Limb (tissue), 2 donors: ENCODE results near the gene ZDHHC14.

ENCODE experiments used
- DNase-seq, 2 donors: peaks; one replicate each; pipeline ENCODE4 v3.0.0-alpha.2; 2016; ENCODE audit errors: extremely low spot score in 2 of 2

ZDHHC14 gene

GRCh38 chr6:157516319-157517026 is 135.5 kb downstream of the ZDHHC14 start:
- no peak for DNase-seq

DNA sequence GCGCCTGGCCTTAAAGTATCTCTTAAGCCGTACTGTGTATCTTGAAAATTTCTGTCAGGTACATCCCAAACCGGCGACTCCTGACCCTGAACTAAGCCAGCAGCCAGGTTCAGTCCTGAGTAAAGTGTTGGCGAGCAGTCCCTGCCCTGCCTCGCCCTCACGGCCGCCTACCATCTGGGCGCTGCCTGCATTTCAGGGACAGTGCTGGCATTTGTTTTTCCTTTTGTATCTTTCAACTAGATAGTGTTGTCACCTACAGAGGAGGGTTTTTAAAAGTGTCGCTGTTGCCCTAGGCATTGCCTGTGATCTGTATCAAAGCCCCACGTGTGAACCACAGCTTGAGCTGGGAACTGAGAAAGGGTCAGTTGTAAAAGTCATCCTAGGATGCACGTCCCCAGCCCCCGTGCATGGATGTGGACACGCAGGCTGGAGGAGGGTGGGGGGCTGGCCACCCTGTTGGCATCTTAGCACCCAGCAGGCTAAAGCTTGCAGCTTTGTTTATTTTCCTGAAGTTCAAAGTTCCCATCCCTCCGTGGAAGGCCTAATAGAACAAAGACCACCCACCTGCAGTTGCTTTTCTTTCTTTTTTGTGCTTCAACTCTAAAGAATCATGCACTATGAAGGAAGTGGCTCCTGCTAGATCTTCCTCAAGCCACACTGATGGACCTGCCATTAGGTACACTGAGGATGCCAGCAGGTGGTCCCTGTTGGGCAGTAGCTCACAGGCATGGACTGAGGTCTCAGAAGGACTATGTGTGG is 136.8 kb downstream of the ZDHHC14 start:
- no peak for DNase-seq

GRCh38 chr6:157518397-157519250 is 137.6 kb downstream of the ZDHHC14 start:
- peak in 1 of 2 donors; percentile 47 for DNase-seq

DNA sequence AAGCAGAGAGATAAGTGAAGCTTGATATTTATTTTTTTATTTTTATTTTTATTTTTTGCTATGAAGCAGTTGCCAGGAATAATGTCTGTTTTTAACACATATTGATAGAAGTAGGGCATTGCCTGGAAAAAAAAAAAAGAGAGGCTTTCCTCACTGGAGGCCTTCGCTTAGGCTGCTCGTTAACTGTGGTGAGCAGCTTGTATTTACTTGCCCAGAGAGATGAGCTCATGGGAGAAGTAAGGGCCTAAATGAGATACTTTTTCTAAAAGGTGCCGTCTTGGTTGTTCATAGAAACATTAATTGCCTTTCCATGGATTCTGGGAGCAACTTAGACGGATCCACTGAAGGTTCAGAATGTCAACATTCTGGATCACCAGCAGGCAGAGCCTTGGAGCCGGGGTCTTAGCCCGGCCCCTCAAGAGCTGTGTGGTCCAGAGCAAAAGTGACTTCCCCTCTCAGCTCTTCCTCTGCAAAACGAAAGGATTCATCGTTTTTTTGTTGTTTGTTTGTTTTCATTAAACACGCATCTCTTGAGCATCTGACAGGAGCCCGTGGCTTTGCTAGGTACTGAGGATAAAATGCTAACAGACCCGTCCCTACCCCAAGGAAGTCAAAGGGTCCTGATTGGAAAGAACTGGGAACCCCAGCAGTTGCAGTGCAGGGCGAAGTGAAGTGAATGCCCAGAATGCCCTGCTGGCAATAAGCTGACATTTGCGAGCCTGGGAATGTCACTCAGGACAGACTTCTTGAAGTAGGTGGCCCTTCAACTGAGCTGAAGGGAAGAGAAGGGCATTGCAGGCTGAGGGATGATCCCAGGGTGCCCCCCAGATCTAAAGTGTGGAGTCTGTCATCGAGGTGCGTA is 138.5 kb downstream of the ZDHHC14 start:
- DNase-seq: no peak

GRCh38 chr6:157520117-157520406 is 139.1 kb downstream of the ZDHHC14 start:
- DNase-seq: no peak

- DNase-seq: no peak
These were observed 139.8 kb downstream of the ZDHHC14 start for GRCh38 chr6:157520596-157521361.

DNA sequence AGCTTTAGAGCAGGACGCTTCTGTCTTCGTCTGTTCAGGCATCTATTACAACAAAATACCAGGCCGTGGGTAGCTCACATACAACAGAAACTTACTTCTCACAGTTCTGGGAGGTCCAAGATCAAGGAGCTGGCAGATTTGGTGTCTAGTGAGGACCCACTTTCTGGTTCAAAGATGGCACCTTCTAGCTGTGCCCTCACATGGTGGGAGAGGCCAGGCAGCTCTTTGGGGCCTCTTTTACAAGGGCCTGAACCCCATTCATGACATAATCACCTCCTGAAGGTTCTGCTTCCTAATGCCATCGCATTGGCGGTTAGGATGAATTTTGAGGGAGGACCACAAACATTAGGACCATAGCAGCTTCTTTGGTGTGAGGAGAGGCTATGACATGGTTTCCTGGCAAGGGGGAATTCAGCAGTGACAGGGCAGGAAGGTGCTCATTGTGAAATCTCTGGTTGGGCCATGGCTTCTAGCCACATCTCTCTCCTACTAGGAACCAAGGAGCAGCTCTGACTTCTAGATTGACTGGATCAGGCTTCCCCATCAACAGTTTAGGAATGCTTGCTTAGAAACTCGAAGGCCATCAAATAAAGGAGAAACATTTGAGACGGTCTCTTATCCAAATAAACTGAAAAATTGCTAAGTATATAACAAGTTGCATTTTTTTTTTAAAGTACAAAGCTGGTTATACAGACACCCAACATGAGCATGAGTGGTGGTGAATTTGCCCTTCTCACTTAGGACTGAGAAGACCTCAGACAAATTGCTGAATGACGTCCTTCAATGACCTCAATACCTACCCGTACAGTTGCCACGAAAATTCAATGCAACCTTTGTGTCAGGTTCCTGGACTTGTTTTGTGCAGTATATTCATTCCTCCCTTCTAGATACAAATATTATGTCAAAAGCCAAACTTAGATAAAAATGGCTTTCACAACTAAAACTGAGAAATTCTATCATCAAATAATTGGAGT is 140.7 kb downstream of the ZDHHC14 start:
- DNase-seq: no peak

DNA sequence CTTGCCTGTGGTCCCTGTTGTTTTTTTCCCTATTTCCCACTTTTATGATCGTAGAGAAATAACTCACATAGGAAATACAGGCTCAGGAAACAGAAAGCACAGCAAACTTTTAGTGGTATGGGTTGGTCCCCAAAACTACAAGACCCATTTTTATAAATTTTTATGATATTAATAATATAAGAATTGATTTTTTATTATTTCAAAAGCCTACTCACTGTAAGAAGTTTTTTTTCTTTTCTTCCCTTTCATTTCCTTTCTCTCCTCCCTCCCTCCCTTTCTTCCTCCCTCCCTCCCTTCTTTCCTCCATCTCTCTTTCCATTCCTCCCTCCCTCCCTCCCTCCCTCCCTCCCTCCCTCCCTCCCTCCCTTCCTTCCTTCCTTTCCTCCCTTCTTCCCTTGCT is 141.5 kb downstream of the ZDHHC14 start:
- no peak for DNase-seq

GRCh38 chr6:157524735-157525134 is 143.7 kb downstream of the ZDHHC14 start:
- no peak for DNase-seq

- no peak for DNase-seq
These were observed 144.4 kb downstream of the ZDHHC14 start for GRCh38 chr6:157525292-157525889.

DNA sequence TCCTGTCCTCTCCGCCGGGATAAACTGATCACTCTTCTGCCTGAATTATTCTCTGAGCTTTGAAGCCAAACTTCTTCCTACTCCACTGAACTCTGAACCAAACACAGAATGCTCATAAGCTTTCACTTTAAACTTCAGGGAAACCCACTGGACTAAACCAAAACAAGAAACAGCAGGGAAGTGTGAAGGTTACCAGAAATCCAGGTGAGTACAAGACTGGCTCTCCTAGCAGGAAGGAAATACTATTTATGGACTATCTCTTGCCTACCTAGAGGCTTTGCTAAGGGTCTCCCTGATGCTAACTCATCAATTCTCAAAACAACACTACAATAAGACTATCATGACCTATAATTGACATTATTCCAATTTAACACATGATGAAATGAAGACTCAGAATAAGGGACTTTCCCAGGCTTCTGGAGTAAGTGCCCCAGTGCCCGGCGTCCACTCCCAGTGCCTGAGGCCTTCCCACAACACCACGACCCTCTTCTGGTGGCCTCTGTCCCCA is 145.0 kb downstream of the ZDHHC14 start:
- DNase-seq: no peak

GRCh38 chr6:157527471-157527907 is 146.5 kb downstream of the ZDHHC14 start:
- DNase-seq: peak in 1 of 2 donors; percentile 60

DNA sequence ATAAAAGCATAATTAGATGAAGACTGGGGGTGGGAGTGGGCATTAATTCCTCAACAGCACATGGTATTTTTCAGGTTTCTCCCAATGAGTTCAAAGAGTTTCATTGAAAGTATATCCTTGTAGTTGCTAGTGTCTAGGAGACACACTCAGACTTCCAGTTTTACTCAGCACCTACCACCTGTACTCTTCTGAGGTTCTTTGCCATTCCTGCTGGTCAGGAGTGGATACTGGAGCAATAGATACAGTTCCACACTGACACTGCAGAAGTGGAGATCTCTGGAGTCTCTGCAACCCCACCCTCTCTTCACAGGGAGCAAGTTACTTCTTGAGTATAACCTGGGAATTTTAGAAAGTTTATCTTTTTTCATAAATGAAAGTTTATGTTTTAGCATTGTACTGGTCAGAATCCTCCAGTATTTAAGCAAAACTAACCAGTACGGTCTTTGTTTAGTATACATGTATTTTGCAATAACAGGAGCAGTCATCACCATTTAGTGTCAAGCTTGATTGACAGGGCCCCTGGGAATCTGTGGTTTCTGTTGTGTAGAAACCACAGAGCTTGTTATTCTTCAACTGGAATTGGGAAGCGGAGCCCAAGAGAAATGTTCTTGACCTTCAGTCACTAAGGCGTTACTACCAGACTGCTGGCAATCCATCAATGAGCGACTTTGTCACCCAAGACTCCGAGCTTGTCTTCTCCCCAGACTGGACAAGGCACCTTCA is 148.1 kb downstream of the ZDHHC14 start:
- DNase-seq: no peak

- DNase-seq: no peak
These were observed 148.7 kb downstream of the ZDHHC14 start for GRCh38 chr6:157529654-157530039.

DNA sequence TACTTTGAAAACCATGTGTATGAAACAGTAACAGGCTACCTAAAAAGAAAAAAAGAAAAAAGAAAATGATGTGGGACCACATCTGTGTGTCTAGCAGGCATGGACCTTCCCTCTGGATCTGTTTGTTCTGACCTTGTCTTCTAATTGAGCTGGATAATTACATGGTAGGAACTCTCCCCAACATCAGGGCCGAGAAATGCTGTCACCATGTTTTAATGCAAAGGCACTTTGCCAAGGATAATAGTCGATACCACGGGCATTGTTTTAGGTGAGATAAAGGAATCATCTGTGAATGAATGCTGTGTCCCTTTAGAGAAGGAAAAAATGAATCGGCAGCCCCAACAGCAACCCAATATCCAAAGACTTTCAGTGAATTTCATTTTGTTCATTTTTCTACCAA is 149.1 kb downstream of the ZDHHC14 start:
- DNase-seq: no peak

DNA sequence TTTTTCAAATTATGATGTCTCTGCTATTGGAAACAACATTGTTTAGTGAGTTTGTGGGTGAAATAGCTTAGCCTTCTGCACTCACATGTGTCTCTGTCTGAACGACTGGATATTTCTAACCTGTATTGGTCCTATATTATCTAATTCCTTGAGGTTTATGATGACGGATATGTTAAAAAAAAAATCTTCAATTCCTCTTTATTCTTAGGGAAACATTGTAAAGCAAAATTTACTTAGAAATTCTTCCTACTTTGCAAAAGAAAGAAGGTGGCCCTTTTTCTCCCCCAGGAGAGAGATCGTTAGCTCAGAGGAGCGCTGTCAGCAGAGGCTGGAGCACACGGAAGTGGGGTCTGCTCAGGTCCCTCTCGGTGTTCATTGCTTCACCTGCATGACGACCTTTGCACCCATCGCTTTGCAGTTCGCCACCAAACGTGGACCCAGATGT is 149.8 kb downstream of the ZDHHC14 start:
- DNase-seq: no peak

DNA sequence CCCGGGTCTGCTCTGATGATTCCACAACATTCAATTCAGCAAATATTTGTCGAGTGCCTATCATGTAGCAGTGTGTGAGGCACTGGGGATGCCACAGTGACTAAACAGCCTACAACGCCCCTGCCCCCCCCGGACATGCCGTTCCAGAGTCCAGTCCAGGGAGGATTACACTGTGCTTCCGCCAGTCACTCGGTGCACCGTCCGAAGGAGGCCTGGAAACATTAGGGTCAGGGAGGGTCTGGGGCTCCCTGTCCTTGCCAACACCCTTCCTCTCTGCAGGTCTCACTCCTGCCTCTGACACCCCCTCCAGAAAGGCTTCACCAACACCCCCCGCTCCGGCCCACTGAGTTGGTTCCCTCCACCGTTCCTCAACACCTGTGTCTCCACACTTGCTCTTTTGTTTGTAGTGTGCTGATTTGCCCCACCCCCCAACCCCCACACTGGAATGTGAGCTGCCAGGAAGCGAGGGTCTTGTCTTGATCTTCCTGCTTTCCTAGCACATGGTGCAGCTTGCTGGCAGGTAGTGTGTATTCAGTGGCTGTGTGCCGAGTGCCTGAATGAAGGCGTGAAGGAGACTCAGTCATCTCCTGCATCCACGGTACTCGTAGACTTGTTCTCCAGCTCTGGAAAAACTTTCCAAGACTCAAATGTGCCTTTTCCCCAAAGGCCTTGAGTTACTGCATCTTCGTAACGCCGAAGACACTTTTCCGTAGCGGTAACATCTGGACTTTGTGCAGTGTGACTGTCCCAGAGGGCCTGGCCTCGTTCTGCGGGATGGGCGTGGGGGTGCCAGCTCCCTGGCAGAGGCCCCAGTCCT is 150.4 kb downstream of the ZDHHC14 start:
- peak in 1 of 2 donors; percentile 56 for DNase-seq
